Daoy (cell line): Measurements from ENCODE around the gene CCDC9B. TPM values are rescaled to one million over a fixed set of nuclear protein-coding genes. Genes with fewer than 3 reads are reported as not detected.

Experiments
- DNase-seq: peaks from one replicate; pipeline ENCODE4 v3.0.0-alpha.2; 2015; ENCODE audit warnings: low read depth
- total RNA-seq: library from RNA; depleted of rRNA; stranded (reverse); fragments of >200 nt; shearing (Covaris generic); gene quantifications from 2 replicates; pipeline ENCODE4 v1.2.3, GENCODE V29; 2014

The CCDC9B gene
- total RNA-seq, 1 experiment from 2014 or later = 6.1 TPM

DNA sequence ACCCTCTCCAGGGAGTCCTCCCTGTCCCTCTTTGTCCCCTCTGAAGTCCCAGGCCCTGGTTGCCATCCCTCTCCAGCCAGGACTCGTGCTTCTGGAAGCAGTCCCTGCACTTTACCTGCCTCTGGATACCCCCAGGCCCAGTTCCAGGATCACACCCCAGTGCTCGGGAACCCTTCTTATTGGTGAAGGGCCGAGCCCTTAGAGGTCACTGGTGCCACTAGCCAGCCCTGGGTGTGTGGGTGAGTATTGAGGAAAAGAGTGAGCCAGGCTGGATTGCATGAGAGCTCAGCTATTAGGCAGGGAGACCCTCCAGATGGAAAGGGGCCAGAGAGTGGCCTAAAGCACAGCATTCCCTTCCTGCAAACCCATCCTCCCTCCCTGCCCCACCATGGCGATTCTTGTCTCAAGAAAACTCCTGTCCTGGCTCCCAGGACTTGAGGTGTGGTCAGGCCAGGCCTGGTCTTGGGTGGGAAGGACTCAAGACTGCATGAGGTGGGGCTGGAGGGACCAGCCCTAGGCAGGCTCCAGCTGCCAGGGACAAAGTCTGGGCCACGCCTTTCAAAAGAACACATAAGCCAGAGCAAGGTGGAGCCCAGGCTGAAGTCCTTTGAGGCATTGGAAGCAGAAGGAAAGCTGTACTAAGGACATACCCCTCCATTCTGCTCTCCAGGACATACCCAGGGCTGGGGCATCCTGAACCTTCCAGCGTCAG lies 5.3 kb upstream of the CCDC9B start:
- no peak for DNase-seq

GRCh38 chr15:40345225-40345866 lies 4.6 kb upstream of the CCDC9B start:
- DNase-seq = no peak

DNA sequence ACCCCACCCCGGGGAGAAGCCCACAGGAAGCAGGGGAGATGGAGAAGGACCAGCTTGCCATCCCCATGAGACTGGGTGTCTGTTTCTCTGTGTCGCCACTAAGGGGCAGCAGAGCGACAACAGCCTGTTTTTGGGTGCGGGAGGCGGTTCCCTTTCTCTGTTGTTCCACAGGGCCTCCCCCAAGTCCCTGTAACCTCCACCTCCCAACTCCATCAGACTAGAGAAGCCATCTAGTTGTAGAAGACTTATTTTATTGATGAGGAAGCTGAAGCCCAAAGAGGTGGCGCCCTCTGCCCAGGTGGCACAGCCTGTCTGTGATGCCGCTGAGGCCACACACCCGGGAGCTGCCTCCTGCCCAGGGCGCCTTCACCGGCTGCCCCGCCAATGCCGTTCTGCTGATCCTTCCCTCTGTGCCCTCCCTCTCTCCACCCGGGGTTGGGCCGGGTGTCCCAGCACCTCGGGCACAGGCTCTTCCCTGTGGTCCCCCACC lies 3.9 kb upstream of the CCDC9B start:
- DNase-seq = peak; percentile 69

GRCh38 chr15:40344217-40344616 lies 3.5 kb upstream of the CCDC9B start:
- peak; percentile 59 for DNase-seq

DNA sequence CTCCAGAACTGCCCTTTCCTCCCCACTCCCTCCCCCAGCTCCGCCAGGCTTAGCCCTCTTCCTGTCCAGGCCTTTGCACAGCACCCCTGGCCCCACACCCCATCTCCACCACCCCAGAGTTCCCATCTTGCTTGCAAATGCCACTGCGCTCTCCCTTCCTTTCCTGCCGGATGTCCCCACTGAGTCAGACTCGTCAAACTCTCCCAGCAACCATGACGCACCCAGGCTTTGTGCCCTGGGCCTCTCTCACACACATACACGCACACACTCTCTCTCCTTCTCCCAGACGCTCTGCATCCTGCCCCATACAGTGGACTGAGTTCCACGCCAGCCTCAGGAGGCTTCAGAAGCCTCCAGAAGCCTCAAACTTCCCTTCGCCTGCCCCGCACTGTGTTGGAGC lies 2.8 kb upstream of the CCDC9B start:
- peak; percentile 96 for DNase-seq

DNA sequence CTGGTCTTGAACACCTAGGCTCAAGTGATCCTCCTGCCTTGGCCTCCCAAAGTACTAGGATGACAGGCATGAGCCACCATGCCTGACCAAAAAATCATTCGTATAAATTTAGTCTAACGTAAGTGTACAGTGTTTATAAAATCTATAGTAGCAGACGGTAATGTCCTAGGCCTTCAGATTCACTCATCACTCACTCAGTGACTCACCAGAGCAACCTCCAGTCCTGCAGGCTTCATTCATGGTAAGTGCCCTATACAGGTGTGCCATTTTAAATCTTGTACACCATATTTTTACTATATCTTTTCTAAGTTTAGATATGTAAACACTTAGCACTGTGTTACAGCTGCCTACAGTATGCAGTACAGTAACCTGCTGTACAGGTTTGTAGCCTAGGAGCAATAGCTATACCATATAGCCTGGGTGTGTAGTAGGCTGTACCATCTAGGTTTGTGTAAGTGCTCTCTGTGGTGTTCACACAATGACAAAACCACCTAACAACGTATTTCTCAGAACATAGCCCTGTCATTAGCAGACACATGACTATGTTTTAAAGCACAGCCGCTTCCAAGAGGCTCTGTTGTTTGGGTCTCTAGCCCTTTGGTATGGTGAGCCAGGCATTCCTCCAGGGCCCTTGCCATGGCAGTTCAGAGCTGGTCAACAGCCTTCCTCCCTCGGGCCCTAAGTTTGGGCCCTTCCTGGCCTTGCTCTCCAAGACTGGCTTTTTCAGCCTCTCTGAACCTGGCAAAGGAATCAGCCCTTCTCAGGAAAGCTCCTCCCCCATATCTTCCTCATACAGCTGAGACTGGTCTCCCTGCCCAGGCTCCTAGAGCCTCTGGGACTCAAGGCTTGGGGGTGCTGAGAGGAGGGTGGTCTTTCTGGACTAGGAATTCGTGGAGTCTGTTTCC lies 1.9 kb upstream of the CCDC9B start:
- DNase-seq = peak; percentile 60

DNA sequence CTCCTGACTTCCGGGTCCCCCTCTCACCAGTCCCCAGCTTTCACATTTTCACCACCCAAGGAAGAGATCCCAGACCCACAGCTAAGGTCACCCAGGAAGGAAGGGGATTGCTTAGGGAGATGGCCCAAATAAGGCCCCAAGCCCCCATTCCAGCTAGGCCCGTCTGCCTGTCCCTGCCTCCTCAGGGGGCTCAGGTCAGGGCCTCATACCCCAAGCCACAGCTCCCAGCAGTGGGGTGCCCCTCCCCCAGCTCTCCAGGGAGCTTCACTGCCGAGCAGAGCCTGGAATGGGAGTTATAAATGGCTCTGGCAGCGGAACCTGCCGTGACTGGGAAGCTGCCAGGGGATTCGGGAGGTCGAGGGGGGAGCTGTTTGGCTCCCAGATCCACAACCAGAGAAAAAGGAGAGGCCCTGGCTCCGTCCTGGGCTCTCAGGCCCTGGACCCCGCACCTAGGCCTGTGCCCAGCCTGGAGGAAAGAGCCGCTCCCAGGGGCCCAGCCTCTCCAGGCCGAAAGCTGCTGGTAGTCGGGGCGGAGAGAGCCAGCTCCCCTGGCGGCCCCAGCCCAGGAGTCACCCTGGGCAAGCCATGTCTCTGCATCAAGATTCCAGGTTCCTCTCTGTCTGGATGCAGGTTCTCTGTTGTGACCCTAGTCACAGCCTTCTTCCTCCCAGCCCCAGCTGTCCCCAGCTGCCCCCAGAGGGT lies 550 bp downstream of the CCDC9B start:
- peak; percentile 70 for DNase-seq

DNA sequence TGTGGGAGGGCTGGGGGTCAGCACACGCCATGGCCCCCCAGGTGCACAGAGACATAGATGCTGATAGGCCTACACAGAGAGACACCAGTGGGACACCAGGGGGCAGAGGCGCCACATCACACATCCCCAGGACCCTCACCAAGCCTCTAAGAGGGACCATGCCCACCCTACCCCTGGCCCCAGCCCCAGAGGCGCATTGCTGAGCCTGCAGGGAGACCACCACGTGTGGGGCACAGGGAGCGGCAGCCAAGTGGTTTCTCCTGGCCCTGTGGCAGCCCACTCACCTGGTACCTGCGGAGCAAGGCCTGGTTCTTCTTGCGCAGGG lies 1.2 kb downstream of the CCDC9B start:
- DNase-seq = peak; percentile 44

DNA sequence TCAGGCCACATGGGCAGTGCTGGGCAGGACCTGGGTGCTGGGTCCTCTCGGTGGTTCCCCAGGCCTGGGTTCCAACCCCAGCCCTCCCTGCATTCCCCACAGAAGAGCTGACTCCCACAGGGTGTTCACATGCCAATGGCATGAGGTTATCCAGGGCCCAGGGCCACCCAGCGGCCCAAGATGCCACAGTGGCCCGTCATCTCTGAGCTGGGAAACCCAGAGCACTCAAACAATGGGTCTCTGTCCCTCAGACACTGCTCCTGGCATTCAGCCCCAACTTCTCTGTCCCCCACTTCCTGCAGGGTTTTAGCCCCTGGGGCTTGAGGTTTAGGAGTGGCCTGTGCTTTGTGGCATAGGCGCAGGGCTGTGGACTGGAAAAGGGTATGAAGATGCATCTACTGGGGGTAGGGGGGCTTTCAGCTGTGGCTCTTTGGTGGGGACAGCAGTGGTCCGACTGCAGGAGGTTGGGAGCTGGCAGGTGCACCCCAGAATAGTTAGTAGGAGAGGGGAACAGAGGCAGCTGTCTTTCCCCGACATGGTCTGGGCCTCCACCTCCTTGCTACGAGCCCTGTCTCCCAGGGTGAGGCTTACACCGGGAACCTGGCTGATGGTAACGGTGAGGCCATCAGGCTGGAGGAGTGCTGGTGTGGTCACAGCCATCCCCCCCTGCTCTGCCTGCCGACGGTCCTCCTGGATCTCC lies 1.7 kb downstream of the CCDC9B start:
- DNase-seq = peak; percentile 96

DNA sequence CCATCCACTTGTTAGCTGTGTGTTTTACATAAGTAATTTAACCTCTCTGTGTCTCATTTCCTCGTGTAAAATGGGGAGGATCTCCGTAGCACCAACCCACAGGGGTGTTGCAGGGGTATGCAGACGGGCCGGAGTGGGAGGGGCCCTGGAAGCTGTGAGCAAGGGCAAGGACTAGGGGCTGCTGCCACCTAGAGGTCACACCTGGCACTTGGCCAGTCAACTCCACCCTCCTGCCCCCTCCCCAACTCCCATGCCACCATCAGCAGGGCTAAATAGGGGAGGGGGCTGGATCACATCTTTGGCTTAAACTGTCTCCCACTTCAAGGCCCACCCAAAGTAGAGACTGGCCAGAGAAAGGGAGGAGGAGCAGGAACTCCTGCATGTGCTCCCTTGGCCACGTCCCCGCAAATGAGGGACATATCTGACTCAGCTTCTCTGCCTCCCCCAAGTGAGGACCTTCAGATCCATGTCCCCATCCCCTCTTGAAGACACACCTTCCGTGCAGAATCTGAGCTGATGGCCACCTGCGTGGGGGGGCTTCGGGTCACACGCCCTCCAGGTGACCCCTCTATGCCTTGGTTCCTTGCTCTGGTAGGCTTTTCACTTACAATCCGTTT lies 2.6 kb downstream of the CCDC9B start:
- DNase-seq = peak; percentile 82

DNA sequence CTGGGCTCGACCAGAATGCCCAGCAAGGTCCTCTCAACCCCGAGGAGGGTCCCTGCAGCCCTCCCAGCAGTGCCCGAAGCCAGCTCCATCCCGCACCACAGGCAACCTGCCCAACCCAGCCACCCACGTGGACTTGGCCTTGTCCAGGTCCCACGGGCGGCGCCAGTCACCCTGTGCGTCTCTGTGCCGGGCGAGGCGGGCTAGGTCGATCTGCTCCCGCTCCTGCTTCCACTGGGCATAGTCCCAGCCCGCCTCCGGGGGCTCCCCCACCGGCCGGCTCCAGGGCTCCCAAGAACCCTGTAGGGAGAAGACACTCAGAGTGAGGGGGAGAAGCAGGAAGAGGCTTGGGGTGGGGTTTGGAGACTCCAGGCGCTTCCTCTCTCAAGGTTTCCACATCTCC lies 3.1 kb downstream of the CCDC9B start:
- DNase-seq = no peak

- DNase-seq = no peak
Measured at GRCh38 chr15:40336744-40337122, 4.0 kb downstream of the CCDC9B start.

- no peak for DNase-seq
Measured at GRCh38 chr15:40335938-40336743, 4.6 kb downstream of the CCDC9B start.

- DNase-seq = no peak
Measured at GRCh38 chr15:40334941-40335795, 5.6 kb downstream of the CCDC9B start.

DNA sequence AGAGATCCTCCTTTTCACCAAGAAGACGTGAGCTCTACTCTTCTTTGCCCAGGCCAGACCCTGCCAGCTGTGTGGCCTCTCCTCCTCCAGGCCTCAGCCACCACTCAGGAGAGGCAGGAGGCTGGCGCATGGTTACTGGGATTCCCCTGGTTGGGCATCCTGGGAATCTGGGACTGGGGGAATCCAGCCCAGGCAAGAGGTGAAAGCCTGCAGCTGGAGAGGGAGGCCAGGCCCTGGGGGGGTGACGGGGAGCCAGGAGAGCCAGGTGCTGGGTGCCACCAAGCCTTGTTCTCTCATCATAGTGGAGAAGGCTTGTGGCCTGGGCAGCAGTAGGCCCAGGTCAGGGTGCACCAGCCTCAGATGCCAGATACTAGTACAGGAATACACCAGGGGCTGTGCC lies 6.2 kb downstream of the CCDC9B start:
- no peak for DNase-seq

- DNase-seq = peak; percentile 31
Measured at GRCh38 chr15:40333922-40334492, 6.7 kb downstream of the CCDC9B start.

DNA sequence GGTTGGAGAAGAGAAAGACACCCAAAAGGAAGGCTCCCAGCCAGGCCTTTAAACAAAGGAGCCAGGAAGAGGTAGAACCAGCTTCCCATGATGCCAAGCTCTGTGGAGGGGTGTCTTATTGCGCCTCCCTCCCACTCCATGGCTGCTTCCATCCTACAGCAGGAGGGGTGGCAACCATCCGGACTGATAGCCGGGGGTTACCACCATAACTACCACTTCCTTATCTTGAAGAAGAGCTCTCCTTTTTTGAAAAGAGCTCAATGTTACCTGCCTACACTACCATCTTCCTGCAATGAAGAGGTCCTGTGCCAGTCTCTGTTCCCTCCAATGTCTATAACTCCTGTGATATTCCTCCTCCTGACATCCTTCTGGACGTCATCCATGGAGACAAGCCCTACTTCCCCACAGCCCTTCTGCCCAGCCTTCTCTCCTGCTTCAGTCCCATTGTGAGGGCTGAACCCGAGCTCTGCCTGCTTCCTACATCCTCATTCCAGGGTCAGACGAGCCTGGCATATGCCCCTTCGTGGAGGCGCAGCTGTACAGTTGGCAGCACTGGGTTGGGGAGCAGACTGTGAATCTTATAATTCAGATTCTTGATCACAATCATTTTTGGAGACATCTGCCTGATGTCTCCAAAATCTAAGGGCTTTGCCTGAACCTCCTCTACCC lies 8.5 kb downstream of the CCDC9B start:
- DNase-seq = no peak

DNA sequence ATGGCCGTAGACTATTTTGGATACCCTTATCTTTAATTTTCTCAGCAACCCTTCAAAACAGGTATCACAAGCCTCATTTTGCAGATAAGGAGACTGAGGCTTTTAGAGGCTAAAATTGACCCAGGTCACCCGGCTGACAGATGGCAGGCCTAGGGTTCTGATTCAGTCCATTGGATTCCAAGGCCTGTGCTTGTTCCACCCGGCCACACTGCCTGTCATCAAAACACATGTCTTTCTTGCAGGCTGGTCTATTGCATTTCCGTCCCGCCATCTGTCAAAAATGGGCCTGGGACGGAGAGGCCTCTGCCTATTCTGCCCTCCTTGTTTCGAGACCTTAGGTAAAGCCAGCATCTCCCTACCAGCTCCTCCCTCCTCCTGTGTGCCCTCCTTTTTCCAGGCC lies 9.1 kb downstream of the CCDC9B start:
- no peak for DNase-seq
